ENCODE results near the gene SYN1. TPM values are rescaled to one million over a fixed set of nuclear protein-coding genes. Genes with fewer than 3 reads are reported as not detected.

Gene SYN1
- total RNA-seq, 1 donor from 2014 or later: not detected

DNA sequence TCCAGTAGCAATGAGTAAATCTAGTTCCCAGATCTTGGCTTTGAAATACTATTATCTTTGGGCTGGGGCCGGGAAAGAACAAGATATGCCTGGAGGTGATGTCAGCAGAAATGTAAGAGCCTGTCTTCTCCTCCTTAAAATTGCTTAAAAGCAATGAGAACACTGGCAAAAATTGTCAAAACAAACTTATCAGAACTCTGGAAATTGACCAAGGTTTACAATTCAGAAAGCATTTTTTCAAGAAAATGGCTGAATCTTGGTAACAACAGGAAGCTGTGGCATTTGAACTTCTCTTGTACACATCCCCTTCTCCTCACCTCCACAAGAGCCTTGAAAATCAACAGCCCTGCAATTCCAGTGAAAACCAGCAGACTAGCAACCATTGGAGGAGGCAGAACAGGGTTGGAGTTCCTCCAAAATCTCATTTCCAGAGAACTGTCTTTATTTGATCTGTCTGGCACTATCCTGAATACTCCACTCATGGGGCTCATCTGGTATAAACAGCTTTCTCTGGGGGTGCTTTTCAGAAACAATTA, 23.9 kb downstream of the SYN1 start:
- Mint-ChIP-seq H3K9me3 (peaks cover 18% of the 10 kb centered on the region), H3K27ac (no peak overlapping the region)
- no peaks in the 10 kb centered on the region for H3F3A ChIP-seq (ENCODE audit: low read depth)

DNA sequence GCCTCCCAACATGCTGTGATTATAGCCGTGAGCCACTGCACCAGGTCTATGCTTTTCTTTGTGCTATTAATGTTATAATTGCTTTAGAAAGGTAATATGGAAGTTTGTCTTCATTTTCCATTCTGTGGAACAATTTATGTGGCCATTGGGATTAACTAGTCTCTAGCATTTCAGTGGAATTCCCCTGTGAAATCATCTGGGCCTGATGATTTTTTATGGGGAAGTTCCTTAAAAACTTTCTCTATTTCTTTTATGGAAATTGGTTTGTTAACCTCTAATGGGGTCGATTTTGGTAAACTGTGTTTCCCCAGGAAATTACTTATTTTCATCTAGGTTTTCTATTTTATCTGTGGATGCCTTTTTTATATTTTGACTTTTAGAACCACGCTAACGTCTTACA, 26.1 kb downstream of the SYN1 start:
- Histone ChIP-seq H3F3A (ENCODE audit: low read depth) (no peaks in the 10 kb centered on the region), H3K4me2 (no peak overlapping the region), H3K27me3 (no peaks in the 10 kb centered on the region), H3K36me3 (no peaks in the 10 kb centered on the region), H3K27ac (no peak overlapping the region), H3K9ac (no peak overlapping the region), H2AFZ (replicated peaks) (no peak overlapping the region), H3K4me1 (no peaks in the 10 kb centered on the region), H4K20me1 (ENCODE audit: low read depth) (no peaks in the 10 kb centered on the region), H3K79me2 (ENCODE audit: low read depth) (no peaks in the 10 kb centered on the region), H3K4me3 (no peak overlapping the region), H3K9me3 (ENCODE audit: low read depth) (no peaks in the 10 kb centered on the region)
- no peak overlapping the region for H3K4me3 Mint-ChIP-seq
- H3K36me3 Mint-ChIP-seq: no peaks in the 10 kb centered on the region
- DNase-seq (ENCODE audit: low spot score): no peak
- peaks cover 15% of the 10 kb centered on the region for H3K9me3 Mint-ChIP-seq
- no peaks in the 10 kb centered on the region for H3K4me1 Mint-ChIP-seq
- H3K27ac Mint-ChIP-seq: no peak overlapping the region
- TF ChIP-seq EZH2phosphoT487 (IDR thresholded peaks at IDR 0.05) (no peak), EZH2 (IDR thresholded peaks at IDR 0.05) (no peak)
- TF ChIP-seq, protein P1, sequence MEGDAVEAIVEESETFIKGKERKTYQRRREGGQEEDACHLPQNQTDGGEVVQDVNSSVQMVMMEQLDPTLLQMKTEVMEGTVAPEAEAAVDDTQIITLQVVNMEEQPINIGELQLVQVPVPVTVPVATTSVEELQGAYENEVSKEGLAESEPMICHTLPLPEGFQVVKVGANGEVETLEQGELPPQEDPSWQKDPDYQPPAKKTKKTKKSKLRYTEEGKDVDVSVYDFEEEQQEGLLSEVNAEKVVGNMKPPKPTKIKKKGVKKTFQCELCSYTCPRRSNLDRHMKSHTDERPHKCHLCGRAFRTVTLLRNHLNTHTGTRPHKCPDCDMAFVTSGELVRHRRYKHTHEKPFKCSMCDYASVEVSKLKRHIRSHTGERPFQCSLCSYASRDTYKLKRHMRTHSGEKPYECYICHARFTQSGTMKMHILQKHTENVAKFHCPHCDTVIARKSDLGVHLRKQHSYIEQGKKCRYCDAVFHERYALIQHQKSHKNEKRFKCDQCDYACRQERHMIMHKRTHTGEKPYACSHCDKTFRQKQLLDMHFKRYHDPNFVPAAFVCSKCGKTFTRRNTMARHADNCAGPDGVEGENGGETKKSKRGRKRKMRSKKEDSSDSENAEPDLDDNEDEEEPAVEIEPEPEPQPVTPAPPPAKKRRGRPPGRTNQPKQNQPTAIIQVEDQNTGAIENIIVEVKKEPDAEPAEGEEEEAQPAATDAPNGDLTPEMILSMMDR (IDR thresholded peaks at IDR 0.05): no peak
- H3K27me3 Mint-ChIP-seq (ENCODE audit: insufficient read depth, low read depth): peaks cover 2% of the 10 kb centered on the region

More for the DNA sequence above, 23.9 kb downstream of the SYN1 start:
- Mint-ChIP-seq H3K27me3 (ENCODE audit: insufficient read depth, low read depth) (no peaks in the 10 kb centered on the region), H3K4me3 (no peak overlapping the region), H3K4me1 (no peaks in the 10 kb centered on the region), H3K36me3 (no peaks in the 10 kb centered on the region)
- Histone ChIP-seq H3K9ac (no peak overlapping the region), H3K27me3 (no peaks in the 10 kb centered on the region), H2AFZ (replicated peaks) (no peak overlapping the region), H3K4me2 (no peak overlapping the region), H3K4me3 (no peak overlapping the region), H3K27ac (no peak overlapping the region), H4K20me1 (ENCODE audit: low read depth) (no peaks in the 10 kb centered on the region), H3K4me1 (no peaks in the 10 kb centered on the region), H3K79me2 (ENCODE audit: low read depth) (no peaks in the 10 kb centered on the region), H3K9me3 (ENCODE audit: low read depth) (no peaks in the 10 kb centered on the region), H3K36me3 (no peaks in the 10 kb centered on the region)
- TF ChIP-seq, protein P1 (IDR thresholded peaks at IDR 0.05): no peak
- TF ChIP-seq EZH2 (IDR thresholded peaks at IDR 0.05) (no peak), EZH2phosphoT487 (IDR thresholded peaks at IDR 0.05) (no peak)
- DNase-seq (ENCODE audit: low spot score): no peak

DNA sequence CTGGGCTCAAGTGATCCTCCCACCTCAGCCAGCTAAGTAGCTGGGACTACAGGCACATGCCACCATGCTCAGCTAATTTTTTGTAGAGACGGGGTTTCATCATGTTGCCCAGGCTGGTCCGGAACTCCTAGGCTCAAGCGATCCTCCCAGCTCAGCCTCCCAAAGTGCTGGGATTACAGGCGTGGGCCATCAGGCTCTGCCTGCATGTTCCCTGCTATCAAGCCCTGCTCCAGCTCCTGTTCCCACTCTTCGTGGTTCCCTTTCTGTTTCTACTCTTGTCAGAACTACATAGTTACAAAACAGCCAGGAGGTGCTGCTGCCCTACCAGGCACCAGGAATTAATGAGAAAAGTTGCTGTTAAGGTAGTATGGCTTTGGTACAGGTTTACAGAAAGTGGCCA, 28.7 kb downstream of the SYN1 start:
- no peak for DNase-seq (ENCODE audit: low spot score)
- Histone ChIP-seq H3K36me3 (no peaks in the 10 kb centered on the region), H3K9me3 (ENCODE audit: low read depth) (no peaks in the 10 kb centered on the region), H2AFZ (replicated peaks) (no peak overlapping the region), H3K4me3 (no peak overlapping the region), H3K4me1 (no peaks in the 10 kb centered on the region), H3K4me2 (no peak overlapping the region), H3K27ac (no peak overlapping the region), H3K9ac (no peak overlapping the region), H3K27me3 (no peaks in the 10 kb centered on the region), H4K20me1 (ENCODE audit: low read depth) (no peaks in the 10 kb centered on the region), H3K79me2 (ENCODE audit: low read depth) (no peaks in the 10 kb centered on the region), H3F3A (ENCODE audit: low read depth) (no peaks in the 10 kb centered on the region)
- Mint-ChIP-seq H3K4me1 (no peaks in the 10 kb centered on the region), H3K36me3 (peaks cover 2% of the 10 kb centered on the region), H3K27me3 (ENCODE audit: insufficient read depth, low read depth) (peaks cover 2% of the 10 kb centered on the region), H3K27ac (no peak overlapping the region), H3K4me3 (no peak overlapping the region), H3K9me3 (peaks cover 10% of the 10 kb centered on the region)
- TF ChIP-seq, protein P1 (IDR thresholded peaks at IDR 0.05): no peak
- TF ChIP-seq EZH2phosphoT487 (IDR thresholded peaks at IDR 0.05) (no peak), EZH2 (IDR thresholded peaks at IDR 0.05) (no peak)

Measured in neural progenitor cell (in vitro differentiated cells).